ENCODE data around the gene PCDHB16.
"Not testable (repeated sequence)": the region's sequence is repeated elsewhere in the genome, so short reads cannot be mapped to it uniquely, and the experiment has no call there.

The PCDHB16 gene

DNA sequence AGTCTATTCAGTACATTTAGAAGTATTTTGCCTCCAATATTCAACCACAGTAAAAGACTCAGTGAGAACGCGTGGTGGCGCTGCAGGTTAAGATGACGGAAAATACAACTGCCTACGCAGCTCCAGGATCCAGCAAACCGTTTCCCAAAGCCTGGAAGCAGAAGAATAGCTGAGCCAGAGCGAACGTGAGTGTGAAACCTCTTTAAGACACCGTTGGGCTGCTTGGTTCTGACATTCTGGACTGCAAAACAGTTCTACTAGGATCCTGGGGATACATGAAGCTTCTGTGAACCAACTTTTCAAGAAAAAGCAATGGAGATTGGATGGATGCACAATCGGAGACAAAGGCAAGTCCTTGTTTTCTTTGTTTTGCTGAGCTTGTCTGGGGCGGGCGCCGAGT is at the start of gene PCDHB16:
Gene PCDHB16, plus strand, starts transcription at position 140 of the 400 bp plus-strand sequence. Its CDS starts 173 bp downstream, at position 313.
- DNase-seq = no peak

- peak; percentile 27 for DNase-seq
Observed at GRCh38 chr5:141135030-141135717, 47.0 kb upstream of the PCDHB16 start, which contains the start of gene PCDHB5. Gene PCDHB5, plus strand, starts transcription at chr5:141135206. Its CDS starts 229 bp downstream, at chr5:141135435.

DNA sequence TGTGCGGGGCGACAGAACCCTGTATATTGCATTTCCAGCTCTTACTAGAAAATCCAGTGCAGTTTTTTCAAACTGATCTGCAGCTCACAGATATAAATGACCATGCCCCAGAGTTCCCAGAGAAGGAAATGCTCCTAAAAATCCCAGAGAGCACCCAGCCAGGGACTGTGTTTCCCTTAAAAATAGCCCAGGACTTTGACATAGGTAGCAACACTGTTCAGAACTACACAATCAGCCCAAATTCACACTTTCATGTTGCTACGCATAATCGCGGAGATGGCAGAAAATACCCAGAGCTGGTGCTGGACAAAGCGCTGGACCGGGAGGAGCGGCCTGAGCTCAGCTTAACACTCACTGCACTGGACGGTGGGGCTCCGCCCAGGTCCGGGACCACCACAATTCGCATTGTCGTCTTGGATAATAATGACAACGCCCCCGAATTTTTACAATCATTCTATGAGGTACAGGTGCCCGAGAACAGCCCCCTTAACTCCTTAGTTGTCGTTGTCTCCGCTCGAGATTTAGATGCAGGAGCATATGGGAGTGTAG is 46.4 kb upstream of the PCDHB16 start:
- DNase-seq = no peak

- not testable (repeated sequence) for DNase-seq
Observed at GRCh38 chr5:141137346-141137745, 44.8 kb upstream of the PCDHB16 start.

- no peak for DNase-seq
Observed at GRCh38 chr5:141149812-141150211, 32.4 kb upstream of the PCDHB16 start, which contains the start of gene PCDHB6. Gene PCDHB6, plus strand, starts transcription at chr5:141150057. Its CDS starts 201 bp downstream, at chr5:141150258.

GRCh38 chr5:141150224-141150992 is 31.8 kb upstream of the PCDHB16 start:
- DNase-seq = no peak

- DNase-seq = no peak
Observed at GRCh38 chr5:141150993-141151325, 31.2 kb upstream of the PCDHB16 start.

DNA sequence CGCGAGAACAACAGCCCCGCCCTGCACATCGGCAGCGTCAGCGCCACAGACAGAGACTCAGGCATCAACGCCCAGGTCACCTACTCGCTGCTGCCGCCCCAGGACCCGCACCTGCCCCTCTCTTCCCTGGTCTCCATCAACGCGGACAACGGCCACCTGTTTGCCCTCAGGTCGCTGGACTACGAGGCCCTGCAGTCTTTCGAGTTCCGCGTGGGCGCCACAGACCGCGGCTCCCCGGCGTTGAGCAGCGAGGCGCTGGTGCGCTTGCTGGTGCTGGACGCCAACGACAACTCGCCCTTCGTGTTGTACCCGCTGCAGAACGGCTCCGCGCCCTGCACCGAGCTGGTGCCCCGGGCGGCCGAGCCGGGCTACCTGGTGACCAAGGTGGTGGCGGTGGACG is 30.6 kb upstream of the PCDHB16 start:
- not testable (repeated sequence) for DNase-seq

DNA sequence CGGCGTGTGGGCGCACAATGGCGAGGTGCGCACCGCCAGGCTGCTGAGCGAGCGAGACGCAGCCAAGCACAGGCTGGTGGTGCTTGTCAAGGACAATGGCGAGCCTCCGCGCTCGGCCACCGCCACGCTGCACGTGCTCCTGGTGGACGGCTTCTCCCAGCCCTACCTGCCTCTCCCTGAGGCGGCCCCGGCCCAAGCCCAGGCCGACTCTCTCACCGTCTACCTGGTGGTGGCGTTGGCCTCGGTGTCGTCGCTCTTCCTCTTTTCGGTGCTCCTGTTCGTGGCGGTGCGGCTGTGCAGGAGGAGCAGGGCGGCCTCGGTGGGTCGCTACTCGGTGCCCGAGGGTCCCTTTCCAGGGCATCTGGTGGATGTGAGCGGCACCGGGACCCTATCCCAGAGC is 30.1 kb upstream of the PCDHB16 start:
- DNase-seq = not testable (repeated sequence)

GRCh38 chr5:141155540-141156374 is 26.4 kb upstream of the PCDHB16 start:
- no peak for DNase-seq

- DNase-seq = not testable (repeated sequence)
Observed at GRCh38 chr5:141157356-141157755, 24.8 kb upstream of the PCDHB16 start.

DNA sequence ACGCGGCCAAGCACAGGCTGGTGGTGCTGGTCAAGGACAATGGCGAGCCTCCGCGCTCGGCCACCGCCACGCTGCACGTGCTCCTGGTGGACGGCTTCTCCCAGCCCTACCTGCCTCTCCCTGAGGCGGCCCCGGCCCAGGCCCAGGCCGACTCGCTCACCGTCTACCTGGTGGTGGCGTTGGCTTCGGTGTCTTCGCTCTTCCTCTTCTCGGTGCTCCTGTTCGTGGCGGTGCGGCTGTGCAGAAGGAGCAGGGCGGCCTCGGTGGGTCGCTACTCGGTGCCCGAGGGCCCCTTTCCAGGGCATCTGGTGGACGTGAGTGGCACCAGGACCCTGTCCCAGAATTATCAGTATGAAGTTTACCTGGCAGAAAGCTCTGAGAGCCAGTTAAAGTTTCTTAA is 24.3 kb upstream of the PCDHB16 start:
- DNase-seq = not testable (repeated sequence)

GRCh38 chr5:141172381-141173204 is 9.6 kb upstream of the PCDHB16 start, which contains the start of gene PCDHB7:
Gene PCDHB7, plus strand, starts transcription at chr5:141172644. Its CDS starts 192 bp downstream, at chr5:141172836.
- peak; percentile 26 for DNase-seq

DNA sequence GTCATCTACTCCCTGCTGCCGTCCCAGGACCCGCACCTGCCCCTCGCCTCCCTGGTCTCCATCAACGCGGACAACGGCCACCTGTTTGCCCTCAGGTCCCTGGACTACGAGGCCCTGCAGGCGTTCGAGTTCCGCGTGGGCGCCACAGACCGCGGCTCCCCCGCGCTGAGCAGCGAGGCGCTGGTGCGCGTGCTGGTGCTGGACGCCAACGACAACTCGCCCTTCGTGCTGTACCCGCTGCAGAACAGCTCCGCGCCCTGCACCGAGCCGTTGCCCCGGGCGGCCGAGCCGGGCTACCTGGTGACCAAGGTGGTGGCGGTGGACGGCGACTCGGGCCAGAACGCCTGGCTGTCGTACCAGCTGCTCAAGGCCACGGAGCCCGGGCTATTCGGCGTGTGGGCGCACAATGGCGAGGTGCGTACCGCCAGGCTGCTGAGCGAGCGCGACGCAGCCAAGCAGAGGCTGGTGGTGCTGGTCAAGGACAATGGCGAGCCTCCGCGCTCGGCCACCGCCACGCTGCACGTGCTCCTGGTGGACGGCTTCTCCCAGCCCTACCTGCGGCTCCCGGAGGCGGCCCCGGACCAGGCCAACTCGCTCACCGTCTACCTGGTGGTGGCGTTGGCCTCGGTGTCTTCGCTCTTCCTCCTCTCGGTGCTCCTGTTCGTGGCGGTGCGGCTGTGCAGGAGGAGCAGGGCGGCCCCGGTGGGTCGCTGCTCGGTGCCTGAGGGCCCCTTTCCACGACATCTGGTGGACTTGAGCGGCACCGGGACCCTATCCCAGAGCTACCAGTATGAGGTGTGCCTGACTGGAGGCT is 7.7 kb upstream of the PCDHB16 start:
- DNase-seq = not testable (repeated sequence)

GRCh38 chr5:141175933-141176332 is 6.3 kb upstream of the PCDHB16 start:
- no peak for DNase-seq

- DNase-seq = not testable (repeated sequence)
Observed at GRCh38 chr5:141177577-141178191, 4.5 kb upstream of the PCDHB16 start, which contains the start of gene PCDHB8. Gene PCDHB8, plus strand, starts transcription at chr5:141177790. Its CDS starts 245 bp downstream, at chr5:141178035.

GRCh38 chr5:141179371-141179770 is 2.8 kb upstream of the PCDHB16 start:
- not testable (repeated sequence) for DNase-seq

DNA sequence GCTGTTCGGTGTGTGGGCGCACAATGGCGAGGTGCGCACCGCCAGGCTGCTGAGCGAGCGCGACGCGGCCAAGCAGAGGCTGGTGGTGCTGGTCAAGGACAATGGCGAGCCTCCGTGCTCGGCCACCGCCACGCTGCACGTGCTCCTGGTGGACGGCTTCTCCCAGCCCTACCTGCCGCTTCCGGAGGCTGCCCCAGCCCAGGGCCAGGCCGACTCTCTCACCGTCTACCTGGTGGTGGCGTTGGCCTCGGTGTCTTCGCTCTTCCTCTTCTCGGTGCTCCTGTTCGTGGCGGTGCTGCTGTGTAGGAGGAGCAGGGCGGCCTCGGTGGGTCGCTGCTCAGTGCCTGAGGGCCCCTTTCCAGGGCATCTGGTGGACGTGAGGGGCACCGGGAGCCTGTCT is 2.3 kb upstream of the PCDHB16 start:
- not testable (repeated sequence) for DNase-seq

DNA sequence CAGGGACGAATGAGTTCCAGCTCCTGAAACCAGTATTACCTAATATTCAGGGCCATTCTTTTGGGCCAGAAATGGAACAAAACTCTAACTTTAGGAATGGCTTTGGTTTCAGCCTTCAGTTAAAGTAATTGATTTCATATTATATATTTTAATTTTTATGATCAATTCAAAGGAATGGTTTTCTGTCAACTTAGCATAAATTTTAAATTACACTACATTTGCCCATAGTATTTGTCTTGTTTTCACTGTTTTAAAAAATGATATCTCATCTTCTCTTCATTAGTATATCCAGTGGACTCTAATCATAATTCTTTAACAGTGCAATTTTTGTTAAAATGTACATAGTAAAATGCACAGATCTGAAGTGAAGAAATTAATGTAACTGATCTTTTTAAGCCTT is 1.9 kb upstream of the PCDHB16 start:
- DNase-seq = no peak

Data from activated CD4-positive, alpha-beta T cell treated with anti-CD3 and anti-CD28 coated beads for 48 hours (primary cell).